Measurements from ENCODE around the gene TNP1. TPM values are rescaled to one million over a fixed set of nuclear protein-coding genes. Genes with fewer than 3 reads are reported as not detected.
A peak's percentile ranks its signal among the peaks of the same experiment; 100 is the strongest.

The TNP1 gene
- polyA plus RNA-seq, 10 donors, result 0.63 to 0.90 (median 0.69) TPM; not detected in 6

DNA sequence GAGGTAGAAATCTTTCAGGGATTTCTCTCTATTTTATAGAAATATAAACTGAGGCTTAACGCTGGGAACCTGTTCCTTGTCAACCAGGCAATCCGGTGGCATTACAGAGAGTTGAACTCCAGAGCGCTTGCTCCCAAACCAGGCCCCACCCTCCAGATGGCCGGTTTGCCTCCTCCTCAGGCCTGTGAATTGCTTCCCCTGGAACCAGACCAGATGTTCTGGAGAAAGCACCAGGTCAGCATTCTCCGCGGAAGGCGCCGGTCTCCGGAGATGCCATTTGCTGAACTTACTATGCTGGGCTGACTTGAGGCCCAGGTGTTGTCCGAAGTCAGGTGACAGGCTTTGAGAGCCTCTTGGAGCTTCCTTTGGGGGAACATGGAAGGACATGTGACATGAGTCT is 17.2 kb downstream of the TNP1 start:
- peak in 2 of 3 donors; percentile 44 to 83 for DNase-seq

DNA sequence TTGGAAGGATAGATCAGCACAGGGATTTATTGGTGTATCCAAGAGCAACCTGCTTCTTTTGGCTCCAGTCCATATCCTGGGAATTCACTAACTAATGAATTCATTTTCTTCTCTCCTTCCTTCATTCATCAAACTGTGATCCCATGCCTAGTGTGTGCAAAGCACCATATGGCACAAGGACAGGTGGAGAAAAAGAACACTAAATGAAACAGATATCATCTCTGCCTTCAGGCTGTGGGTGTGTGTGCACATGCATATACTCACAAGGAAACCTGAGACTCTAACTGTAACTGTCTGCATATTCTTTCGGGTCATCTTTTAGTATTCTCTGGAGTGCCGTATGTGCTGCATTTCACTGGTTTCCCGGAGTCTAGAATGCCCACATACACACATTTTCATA is 20.2 kb downstream of the TNP1 start:
- no peak for DNase-seq

DNA sequence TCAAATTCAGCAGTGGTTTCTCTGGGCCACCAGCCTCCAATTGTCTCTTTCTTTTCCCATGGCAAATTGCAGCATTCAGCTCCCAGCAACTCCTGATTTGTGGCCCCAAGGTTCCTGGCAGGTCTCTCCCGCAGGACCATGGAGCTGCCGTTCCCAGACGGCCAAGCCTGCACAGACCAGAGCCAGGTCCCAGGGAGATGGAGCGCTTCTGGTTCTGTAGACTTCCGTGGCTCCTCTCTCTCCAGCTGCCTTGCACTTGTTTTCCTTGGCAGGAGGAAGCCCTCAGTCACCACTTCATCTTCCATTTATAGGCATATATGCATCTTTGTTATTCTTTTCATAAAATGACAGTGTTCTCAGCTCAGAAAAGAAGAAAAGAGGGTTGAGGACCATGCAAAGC is 21.7 kb downstream of the TNP1 start:
- peak in 1 of 3 donors; percentile 45 for DNase-seq

DNA sequence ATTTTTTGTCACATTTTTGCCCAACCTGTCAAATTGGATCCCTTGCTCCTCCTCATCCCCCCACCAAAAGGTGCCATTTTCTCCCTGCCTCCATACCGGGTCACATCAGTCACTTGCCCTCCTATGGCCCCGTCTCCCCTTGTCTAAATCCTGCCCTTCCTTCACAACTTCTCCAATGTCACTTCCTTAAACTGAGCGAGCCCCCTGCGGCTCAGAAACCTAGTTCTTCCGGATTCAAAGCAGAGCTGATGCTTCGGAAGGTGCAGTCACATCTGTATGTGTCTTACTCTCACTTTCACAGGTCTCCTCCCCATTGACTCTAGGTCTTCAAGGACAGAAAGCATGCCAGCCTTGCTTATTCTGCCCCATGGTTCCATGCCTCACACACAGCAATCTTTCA is 22.1 kb downstream of the TNP1 start:
- no peak for DNase-seq

DNA sequence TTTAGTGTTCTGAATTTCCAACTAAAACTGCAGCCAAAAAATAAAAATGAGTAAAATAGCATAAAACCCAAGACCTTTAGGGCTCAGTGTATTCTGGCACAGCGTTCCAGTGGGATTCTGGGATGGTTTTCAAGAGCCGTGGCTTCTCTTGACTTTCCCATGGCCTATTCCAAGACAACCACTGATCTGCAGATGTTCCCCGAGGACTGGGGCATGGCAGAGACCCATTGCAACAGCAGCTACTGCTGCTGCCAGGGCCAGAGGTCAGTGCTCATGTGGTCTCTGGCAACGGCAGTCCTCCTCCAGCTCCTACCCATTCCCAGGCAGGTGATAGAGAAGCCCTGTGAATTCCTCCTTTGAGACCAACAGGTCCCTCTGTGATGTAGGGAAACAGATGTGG is 26.8 kb downstream of the TNP1 start:
- peak in 1 of 3 donors; percentile 47 for DNase-seq

DNA sequence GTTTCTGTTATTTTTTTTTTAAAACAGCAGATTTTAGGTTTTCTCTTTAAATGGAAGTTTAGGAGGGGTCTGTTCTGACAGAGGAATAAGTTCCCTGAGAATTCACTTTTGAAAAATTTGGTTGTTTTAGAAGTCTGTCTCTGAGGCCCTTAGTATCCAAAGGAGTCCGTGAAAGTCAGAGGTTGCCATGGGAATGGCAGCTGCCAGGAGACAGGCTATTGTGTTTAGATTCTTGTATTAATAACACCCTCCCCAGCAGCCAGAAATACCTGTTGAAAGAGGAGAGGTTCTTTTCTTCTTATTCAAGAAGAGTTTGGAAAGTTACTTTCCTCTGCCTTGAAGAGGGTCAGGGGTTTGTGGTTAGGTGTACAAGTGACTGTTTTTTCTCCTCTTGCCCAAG is 29.5 kb downstream of the TNP1 start:
- DNase-seq, result no peak

DNA sequence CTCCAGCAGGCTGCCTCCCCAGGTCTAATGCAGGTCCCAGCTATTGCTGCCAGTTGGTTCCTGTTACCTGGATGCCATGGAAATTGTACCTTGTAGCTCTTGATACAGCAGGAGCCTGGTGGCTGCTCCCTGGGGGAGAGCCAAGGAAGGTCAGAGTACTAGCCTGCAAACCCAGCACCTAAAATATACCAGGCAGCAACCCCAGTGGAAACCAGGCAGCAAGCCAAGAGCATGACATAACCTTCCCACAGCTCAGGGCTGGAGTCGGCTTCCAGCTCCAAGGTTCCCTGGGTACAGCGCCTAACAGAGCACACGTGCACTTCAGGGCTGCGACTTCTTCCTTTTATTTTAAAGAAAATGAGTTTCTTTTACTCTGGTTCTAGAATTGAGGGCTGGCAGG is 30.3 kb downstream of the TNP1 start:
- DNase-seq, result peak; percentile 73 to 83 (median 75)

DNA sequence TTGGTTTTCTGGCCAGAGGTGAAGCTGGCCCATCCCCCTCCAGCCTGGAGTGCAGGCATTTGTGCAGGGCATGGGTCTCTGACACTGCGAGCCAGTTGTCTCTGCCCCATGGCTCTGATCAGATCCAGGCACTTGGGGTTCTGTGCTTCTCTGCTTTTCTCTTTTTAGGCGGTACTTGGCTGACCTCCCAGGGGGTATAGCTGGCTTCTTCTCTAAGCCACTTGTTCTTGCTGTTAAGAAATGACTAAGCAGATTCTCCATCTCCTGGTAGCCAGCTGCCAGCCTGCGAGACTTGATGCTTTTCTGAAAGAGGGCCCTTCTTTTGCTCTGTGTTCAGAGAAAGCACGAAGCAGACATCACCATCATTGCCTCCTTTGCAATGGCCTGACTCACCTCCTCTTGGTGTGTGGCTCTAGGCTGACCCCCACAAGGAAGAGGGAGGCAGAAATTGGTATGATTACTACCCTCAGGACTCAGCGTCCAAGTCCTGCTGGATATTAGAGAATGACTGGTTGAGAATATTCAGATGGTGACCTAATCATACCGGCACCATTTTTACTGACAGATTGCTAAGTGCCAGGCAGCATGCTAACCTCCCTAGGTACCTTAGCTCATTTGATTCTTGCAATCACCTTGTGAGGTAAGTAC is 32.7 kb downstream of the TNP1 start:
- DNase-seq, result no peak

DNA sequence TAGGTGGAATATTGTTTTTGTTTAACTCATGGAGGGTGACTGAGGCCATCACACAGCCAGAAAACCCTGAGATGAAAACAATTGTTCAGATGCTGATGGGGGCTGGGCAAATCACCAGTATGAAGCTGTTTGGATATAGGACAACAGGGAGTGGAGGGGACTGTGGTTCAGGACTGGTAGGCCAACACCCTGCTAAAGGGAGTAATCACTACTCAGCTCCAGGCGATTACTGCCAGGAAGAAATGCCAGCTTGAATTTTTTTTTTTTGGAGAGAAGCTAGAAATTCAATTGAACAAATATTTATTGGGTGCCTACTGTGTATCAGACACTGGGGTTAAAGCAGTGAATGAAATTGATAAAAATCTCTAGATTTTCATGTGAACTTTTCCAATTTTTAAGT is 37.4 kb downstream of the TNP1 start:
- DNase-seq, result no peak

DNA sequence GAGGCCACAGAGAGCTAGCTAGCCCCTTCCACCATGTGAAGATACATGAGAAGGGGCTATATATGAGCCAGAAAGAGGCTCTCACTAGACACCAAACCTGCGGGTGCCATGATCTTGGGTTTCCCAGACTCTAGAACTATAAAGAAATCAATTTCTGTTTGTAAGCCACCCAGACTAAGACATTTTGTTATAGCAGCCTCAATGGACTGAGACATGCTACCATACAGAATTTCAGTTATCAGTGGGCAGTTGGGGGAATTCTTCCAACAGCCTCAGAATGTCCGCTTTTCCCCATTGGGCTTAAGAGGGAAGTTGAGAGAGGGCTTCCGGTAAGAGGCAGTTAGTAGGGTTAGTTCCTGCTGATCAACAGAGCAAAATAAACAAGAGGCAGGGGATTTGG is 39.2 kb downstream of the TNP1 start:
- no peak for DNase-seq

DNA sequence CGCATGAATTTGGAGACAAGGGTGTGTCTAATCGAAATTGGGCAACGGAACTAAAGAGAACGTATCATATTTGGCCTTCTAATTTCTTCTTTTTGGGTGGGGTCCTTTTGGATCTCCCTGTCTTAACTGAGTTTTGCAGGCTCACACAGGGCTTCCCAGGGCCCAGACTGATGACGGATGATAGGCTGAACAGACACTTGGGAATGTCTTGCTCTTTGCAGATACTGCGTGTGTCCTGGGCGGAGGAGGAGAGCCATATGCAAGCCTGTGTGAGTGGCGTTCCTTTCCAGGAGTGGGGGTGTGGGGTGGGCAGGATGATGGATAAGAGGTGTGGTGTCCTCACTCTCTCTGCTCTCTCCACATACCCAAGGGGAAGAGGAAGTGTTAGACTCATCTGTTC is 40.1 kb downstream of the TNP1 start:
- DNase-seq, result no peak

DNA sequence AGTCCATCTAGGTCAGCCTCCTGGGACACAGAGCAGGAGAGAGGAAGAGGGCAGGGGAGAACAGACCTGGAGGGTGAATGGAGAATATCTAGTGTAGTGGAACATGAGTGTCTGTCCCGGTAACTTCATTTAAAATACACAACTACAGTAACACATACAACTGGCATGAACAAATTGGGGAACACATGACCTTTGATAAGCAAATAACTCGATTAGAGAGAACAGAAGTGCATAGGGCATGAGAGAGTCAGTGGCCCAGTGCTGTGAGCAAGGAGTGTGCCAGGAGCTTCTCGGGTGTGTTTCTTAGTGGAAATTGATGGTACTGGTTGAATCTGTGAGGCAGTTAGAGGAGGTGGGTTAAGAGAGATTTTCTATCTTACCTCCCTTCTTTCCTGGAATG is 40.8 kb downstream of the TNP1 start:
- DNase-seq, result no peak

DNA sequence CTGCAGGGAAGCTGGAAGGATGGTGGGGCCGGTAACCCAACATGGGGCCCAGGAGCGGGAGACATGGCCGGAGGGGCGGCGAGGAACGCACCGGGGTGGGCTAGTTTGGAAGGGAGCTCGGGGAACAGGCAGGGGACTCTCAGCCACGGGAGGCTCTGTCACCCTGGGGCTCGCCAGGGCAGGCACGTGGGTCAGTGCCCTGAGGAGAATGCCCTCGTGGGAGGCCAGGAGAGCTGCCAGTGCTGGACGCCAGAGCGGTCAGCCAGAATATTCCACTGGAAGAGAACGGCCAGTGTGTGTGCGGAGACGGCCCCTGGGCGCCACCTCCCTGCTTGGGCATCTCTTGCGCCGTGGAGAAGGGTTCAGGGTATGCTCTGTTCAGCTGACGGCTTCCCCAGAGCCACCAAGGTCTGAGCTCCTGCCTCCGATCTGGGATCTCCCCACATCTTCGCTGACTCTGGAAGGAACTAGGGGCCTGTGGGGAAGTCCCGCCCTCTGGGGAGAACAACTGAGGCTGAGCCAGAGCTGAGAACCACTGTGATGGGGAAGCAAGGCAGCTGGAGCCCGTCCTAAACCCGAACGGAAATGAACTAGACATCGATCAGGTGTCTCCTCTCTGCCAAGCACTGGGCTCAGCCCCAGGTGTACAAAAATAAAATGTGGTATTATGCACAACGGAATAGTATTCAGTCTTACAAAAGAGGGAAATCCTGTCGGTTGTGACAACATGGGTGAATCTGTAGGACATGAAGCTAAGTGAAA is 49.3 kb downstream of the TNP1 start:
- no peak for DNase-seq

Other genes starting within 250 kb of the TNP1 start
- gene IGFBP2, start 226.6 kb downstream of the TNP1 start, polyA plus RNA-seq (ENCODE audit: insufficient read length in 10 of 10), result 100 to 1,000 TPM; 105 to 263 (median 161) TPM
- 100 to 1,000 TPM; 360 to 578 (median 472) TPM for gene IGFBP5, start 164.5 kb downstream of the TNP1 start, polyA plus RNA-seq (ENCODE audit: insufficient read length in 10 of 10)

All from muscle of back (tissue), 11 donors.